Upper lobe of left lung (tissue), 6 donors: ENCODE measurements around the gene LCN15. TPM values are rescaled to one million over a fixed set of nuclear protein-coding genes. Genes with fewer than 3 reads are reported as not detected.

ENCODE experiments used
- ATAC-seq, 2 donors: fragments of 200-7000 bp; cut with Tn5 transposase; one replicate each; pipeline ENCODE4 v1.9.1; 2022; ENCODE audit warnings: mild to moderate bottlenecking in 2 of 2, moderate library complexity in 2 of 2; ENCODE audit not compliant: low FRiP score in 2 of 2
- DNase-seq, 2 donors: peaks; one replicate each; pipeline ENCODE4 v3.0.0-alpha.2; 2019 to 2020
- H3K27ac ChIP-seq, 4 donors: fragments of 200-600 bp; sonication (generic); one replicate each; pipeline ENCODE4 v1.5.1; 2016 to 2019
- H3K27me3 ChIP-seq, 4 donors: fragments of 200-600 bp; sonication (generic); one replicate each; pipeline ENCODE4 v1.5.1; 2017 to 2019
- H3K36me3 ChIP-seq, 4 donors: fragments of 200-600 bp; sonication (generic); one replicate each; pipeline ENCODE4 v1.5.1; 2016 to 2019
- H3K4me1 ChIP-seq, 4 donors: fragments of 200-600 bp; sonication (generic); one replicate each; pipeline ENCODE4 v1.5.1; 2018 to 2019
- H3K4me3 ChIP-seq, 4 donors: fragments of 200-600 bp; sonication (generic); one replicate each; pipeline ENCODE4 v1.5.1; 2017 to 2019; ENCODE audit warnings: mild to moderate bottlenecking in 2 of 4, moderate library complexity in 1 of 4
- H3K9me3 ChIP-seq, 4 donors: fragments of 200-600 bp; sonication (generic); one replicate each; pipeline ENCODE4 v1.5.1; 2018 to 2019
- CTCF ChIP-seq, 6 experiments: fragments of 450-650 bp in 4 of 6; fragments of 200-600 bp in 2 of 6; sonication (generic) in 2 of 6; IDR thresholded peaks; one replicate each; pipeline ENCODE4 v1.5.1; 2016 to 2019; ENCODE audit warnings: antibody characterized with exemption in 6 of 6
- EP300 ChIP-seq, 4 donors: sonication (generic); formaldehyde crosslinking; IDR thresholded peaks; one replicate each; pipeline ENCODE4 v1.5.1; 2017; ENCODE audit warnings: antibody characterized with exemption in 4 of 4, control low read depth in 2 of 4
- POLR2A ChIP-seq, 4 donors: fragments of 450-650 bp; IDR thresholded peaks; one replicate each; pipeline ENCODE4 v1.5.1; 2016 to 2017; ENCODE audit warnings: antibody characterized with exemption in 4 of 4, mild to moderate bottlenecking in 2 of 4
- POLR2AphosphoS5 ChIP-seq, 2 donors: sonication (generic); formaldehyde crosslinking; IDR thresholded peaks; one replicate each; pipeline ENCODE4 v1.5.1; 2017; ENCODE audit warnings: antibody characterized with exemption in 2 of 2
- WGBS, 2 donors: methylation state at CpG; one replicate each; pipeline ENCODE4 v1.1.5; 2017 to 2018; 5-methylcytosine and 5-hydroxymethylcytosine counted together
- total RNA-seq, 6 donors: library from RNA; depleted of rRNA in 4 of 6; stranded (reverse); fragments of >200 nt in 4 of 6; gene quantifications; one replicate each; pipeline versions ENCODE4 v1.1.0 to v1.2.1, GENCODE V29; 2016 to 2021
- donor health status: DM: no; HTN: no; CAD: no; lungs with moderate emphysema.
- donor health status: DM: no; HTN: yes; CAD: no; lungs with severe emphysema.

The LCN15 gene
- total RNA-seq, 6 donors from 2014 or later = 0.23 TPM; not detected in 5

GRCh38 chr9:136784249-136784996 is 20.1 kb upstream of the LCN15 start:
- WGBS, 2 donors = 44 to 50% methylated on average over 9 of the region's 9 CpGs
- ATAC-seq = no peak
- TF ChIP-seq CTCF (IDR thresholded peaks at IDR 0.05) = peak in 5 of 6 experiments; percentile 40 to 55 (median 50)
- no peak for TF ChIP-seq POLR2A (IDR thresholded peaks at IDR 0.05)

GRCh38 chr9:136782452-136782851 is 18.1 kb upstream of the LCN15 start:
- H3K36me3 ChIP-seq = no peaks in the 10 kb centered on the region
- no peak for TF ChIP-seq CTCF (IDR thresholded peaks at IDR 0.05)
- no peak for TF ChIP-seq EP300 (IDR thresholded peaks at IDR 0.05)
- TF ChIP-seq POLR2A (IDR thresholded peaks at IDR 0.05) = no peak
- 92 to 97% methylated on average over 3 of the region's 3 CpGs for WGBS, 2 donors
- H3K4me1 ChIP-seq = peaks cover 0 to 1% (median 0%) of the 10 kb centered on the region in 4 donors
- ATAC-seq = no peak
- DNase-seq = no peak
- no peaks in the 10 kb centered on the region for H3K27me3 ChIP-seq
- no peak overlapping the region for H3K4me3 ChIP-seq
- H3K27ac ChIP-seq = no peak overlapping the region
- no peaks in the 10 kb centered on the region for H3K9me3 ChIP-seq

More at GRCh38 chr9:136784249-136784996, 20.1 kb upstream of the LCN15 start:
- Histone ChIP-seq H3K4me1 (peaks cover 0 to 8% (median 4%) of the 10 kb centered on the region in 4 donors), H3K36me3 (no peaks in the 10 kb centered on the region), H3K9me3 (no peaks in the 10 kb centered on the region), H3K4me3 (no peak overlapping the region), H3K27me3 (no peaks in the 10 kb centered on the region), H3K27ac (no peak overlapping the region)
- no peak for DNase-seq

GRCh38 chr9:136779808-136780207 is 15.5 kb upstream of the LCN15 start:
- no peak for ATAC-seq

GRCh38 chr9:136777359-136777758 is 13.0 kb upstream of the LCN15 start:
- Histone ChIP-seq H3K36me3 (no peaks in the 10 kb centered on the region), H3K9me3 (peaks cover 0 to 8% (median 2%) of the 10 kb centered on the region in 4 donors), H3K4me1 (no peaks in the 10 kb centered on the region), H3K27ac (no peak overlapping the region), H3K4me3 (no peak overlapping the region), H3K27me3 (no peaks in the 10 kb centered on the region)
- TF ChIP-seq CTCF (IDR thresholded peaks at IDR 0.05) = no peak
- TF ChIP-seq POLR2A (IDR thresholded peaks at IDR 0.05) = no peak
- no peak for TF ChIP-seq EP300 (IDR thresholded peaks at IDR 0.05)
- TF ChIP-seq POLR2AphosphoS5 (IDR thresholded peaks at IDR 0.05) = no peak
- 84 to 85% methylated on average over 7 to 14 of the region's 14 CpGs for WGBS, 2 donors
- ATAC-seq (no peak), DNase-seq (no peak)

More at GRCh38 chr9:136779808-136780207, 15.5 kb upstream of the LCN15 start:
- Histone ChIP-seq H3K27ac (no peak overlapping the region), H3K36me3 (no peaks in the 10 kb centered on the region), H3K27me3 (no peaks in the 10 kb centered on the region), H3K4me1 (no peaks in the 10 kb centered on the region), H3K4me3 (no peak overlapping the region), H3K9me3 (no peaks in the 10 kb centered on the region)
- 85 to 89% methylated on average over 5 of the region's 5 CpGs for WGBS, 2 donors
- TF ChIP-seq POLR2A (IDR thresholded peaks at IDR 0.05) (no peak), CTCF (IDR thresholded peaks at IDR 0.05) (no peak)
- no peak for DNase-seq

- no peaks in the 10 kb centered on the region for H3K27me3 ChIP-seq
- 43 to 59% methylated on average over 7 of the region's 7 CpGs for WGBS, 2 donors
- DNase-seq (no peak), ATAC-seq (no peak)
- H3K36me3 ChIP-seq = no peaks in the 10 kb centered on the region
- peaks cover 0 to 8% (median 2%) of the 10 kb centered on the region in 4 donors for H3K9me3 ChIP-seq
- H3K4me3 ChIP-seq = no peak overlapping the region
- H3K4me1 ChIP-seq = no peaks in the 10 kb centered on the region
- no peak for TF ChIP-seq POLR2AphosphoS5 (IDR thresholded peaks at IDR 0.05)
- TF ChIP-seq EP300 (IDR thresholded peaks at IDR 0.05) = no peak
- no peak for TF ChIP-seq CTCF (IDR thresholded peaks at IDR 0.05)
- TF ChIP-seq POLR2A (IDR thresholded peaks at IDR 0.05) = no peak
- no peak overlapping the region for H3K27ac ChIP-seq
Observed at GRCh38 chr9:136776947-136777346, 12.6 kb upstream of the LCN15 start.
